Measurements from ENCODE around the gene KAT6B.

- TF ChIP-seq CTCF (IDR thresholded peaks at IDR 0.05) (no peak), POLR2A (IDR thresholded peaks at IDR 0.05) (no peak), POLR2AphosphoS5 (IDR thresholded peaks at IDR 0.05; ENCODE audit: insufficient read depth in 1 of 2, low read depth in 1 of 2) (no peak)
Measured at GRCh38 chr10:74958316-74958715, 131.9 kb downstream of the KAT6B start.

Measured in vagina (tissue), 2 donors.